Measurements from ENCODE around the gene ELK4. TPM values are rescaled to one million over a fixed set of nuclear protein-coding genes. Genes with fewer than 3 reads are reported as not detected.
A peak's percentile ranks its signal among the peaks of the same experiment; 100 is the strongest.

ELK4 gene
- total RNA-seq, 2 donors from 2014 or later: 18.8 to 19.1 TPM

DNA sequence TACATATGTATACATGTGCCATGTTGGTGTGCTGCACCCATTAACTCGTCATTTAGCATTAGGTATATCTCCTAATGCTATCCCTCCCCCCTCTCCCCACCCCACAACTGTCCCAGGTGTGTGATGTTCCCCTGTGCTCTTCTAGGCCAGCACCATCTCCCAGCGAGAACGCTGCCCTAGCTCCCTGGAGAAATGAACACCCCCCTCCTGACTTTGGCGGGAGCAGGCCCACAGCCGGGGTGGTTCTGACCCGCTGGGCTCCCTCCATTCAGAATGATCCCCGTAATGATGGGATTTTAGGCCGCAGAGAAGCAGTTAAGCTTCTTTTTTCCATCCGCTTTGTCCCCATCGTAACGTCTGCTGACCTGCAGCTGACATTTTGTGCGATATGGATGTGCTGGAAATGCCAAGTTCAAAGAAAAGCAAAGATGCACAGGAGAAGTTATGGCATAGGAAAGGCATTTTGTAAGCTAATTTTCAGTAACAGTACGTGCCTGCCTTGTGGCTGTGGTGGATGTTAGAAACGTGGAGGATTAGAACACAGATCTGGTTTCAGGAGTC lies 39.3 kb downstream of the ELK4 start:
- no peaks in the 10 kb centered on the region for H3K27me3 ChIP-seq
- no peak overlapping the region for H3K27ac ChIP-seq
- DNase-seq (ENCODE audit: low spot score): peak; percentile 36
- H3K4me3 ChIP-seq: peak overlapping the region in 1 of 2 donors; percentile 38
- no peak for TF ChIP-seq CTCF (IDR thresholded peaks at IDR 0.05)
- H3K9me3 ChIP-seq: no peaks in the 10 kb centered on the region
- H3K4me1 ChIP-seq: peaks cover 0 to 12% of the 10 kb centered on the region in 2 donors
- H3K36me3 ChIP-seq: no peaks in the 10 kb centered on the region

GRCh38 chr1:205591522-205592351 lies 40.1 kb downstream of the ELK4 start:
- H3K4me1 ChIP-seq: peaks cover 0 to 11% of the 10 kb centered on the region in 2 donors
- no peaks in the 10 kb centered on the region for H3K36me3 ChIP-seq
- no peaks in the 10 kb centered on the region for H3K9me3 ChIP-seq
- TF ChIP-seq CTCF (IDR thresholded peaks at IDR 0.05): peak; percentile 97 to 99
- H3K27me3 ChIP-seq: no peaks in the 10 kb centered on the region
- peak overlapping the region; percentile 25 to 38 for H3K4me3 ChIP-seq
- peak; percentile 90 for DNase-seq (ENCODE audit: low spot score)
- H3K27ac ChIP-seq: no peak overlapping the region

- Histone ChIP-seq H3K9me3 (no peaks in the 10 kb centered on the region), H3K4me1 (peaks cover 0 to 11% of the 10 kb centered on the region in 2 donors), H3K4me3 (no peak overlapping the region), H3K27me3 (no peaks in the 10 kb centered on the region), H3K27ac (no peak overlapping the region), H3K36me3 (no peaks in the 10 kb centered on the region)
- TF ChIP-seq CTCF (IDR thresholded peaks at IDR 0.05): no peak
- DNase-seq (ENCODE audit: low spot score): no peak
Observed at GRCh38 chr1:205590777-205591513, 40.9 kb downstream of the ELK4 start.

- H3K4me3 ChIP-seq: no peak overlapping the region
- no peak for DNase-seq (ENCODE audit: low spot score)
- H3K27me3 ChIP-seq: no peaks in the 10 kb centered on the region
- no peaks in the 10 kb centered on the region for H3K36me3 ChIP-seq
- no peaks in the 10 kb centered on the region for H3K9me3 ChIP-seq
- no peak for TF ChIP-seq CTCF (IDR thresholded peaks at IDR 0.05)
- no peak overlapping the region for H3K27ac ChIP-seq
- H3K4me1 ChIP-seq: peaks cover 0 to 11% of the 10 kb centered on the region in 2 donors
Observed at GRCh38 chr1:205590457-205590768, 41.4 kb downstream of the ELK4 start.

DNA sequence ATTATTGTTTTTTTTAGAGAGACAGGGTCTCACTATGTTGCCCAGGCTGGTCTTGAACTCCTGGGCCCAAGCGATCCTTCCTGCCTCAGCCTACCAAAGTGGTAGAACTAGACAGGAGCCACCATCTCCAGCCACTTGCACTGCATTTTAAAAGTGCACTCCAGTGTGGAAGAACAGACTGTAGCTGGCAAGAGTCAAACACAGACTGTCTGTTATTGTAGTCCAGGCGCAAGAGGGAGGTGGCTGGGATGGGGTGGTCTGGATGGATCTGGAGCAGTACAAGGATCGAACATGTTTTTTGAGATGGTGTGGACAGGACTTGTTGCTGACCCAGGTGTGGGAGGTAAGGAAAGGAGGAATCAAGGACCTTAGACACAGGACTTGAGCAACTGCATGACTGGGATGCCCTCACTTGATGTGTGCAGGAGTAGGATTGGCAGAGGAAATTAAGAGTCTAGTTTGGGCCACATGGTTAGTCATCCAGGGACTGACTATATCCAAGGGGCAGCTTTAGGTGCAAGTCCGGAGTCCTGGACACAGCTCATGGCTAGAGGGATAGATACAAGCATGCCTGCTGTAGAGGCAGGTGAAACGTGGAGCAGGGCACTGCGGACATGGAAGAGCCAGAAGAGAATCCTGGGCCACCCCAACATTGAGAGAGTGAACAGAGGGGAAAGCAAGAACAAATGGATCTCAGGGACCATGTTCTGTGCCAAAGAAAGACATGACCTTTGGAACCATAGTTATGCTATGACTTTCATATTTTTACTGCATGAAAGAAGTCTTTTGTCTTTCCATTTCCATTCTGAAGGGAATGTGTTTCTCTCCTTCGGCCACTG lies 42.0 kb downstream of the ELK4 start:
- Histone ChIP-seq H3K36me3 (no peaks in the 10 kb centered on the region), H3K9me3 (no peaks in the 10 kb centered on the region), H3K27ac (no peak overlapping the region), H3K4me3 (no peak overlapping the region), H3K4me1 (peaks cover 0 to 11% of the 10 kb centered on the region in 2 donors), H3K27me3 (no peaks in the 10 kb centered on the region)
- no peak for DNase-seq (ENCODE audit: low spot score)
- TF ChIP-seq CTCF (IDR thresholded peaks at IDR 0.05): no peak

Data from right atrium auricular region (tissue), 2 donors.